Mucosa of descending colon (tissue), 3 donors: Measurements from ENCODE around the gene THBS4. TPM values are rescaled to one million over a fixed set of nuclear protein-coding genes. Genes with fewer than 3 reads are reported as not detected.

Experiments
- ATAC-seq: fragments of 200-7000 bp; cut with Tn5 transposase; one replicate; pipeline ENCODE4 v1.9.1; 2020; ENCODE audit warnings: mild to moderate bottlenecking, moderate library complexity
- DNase-seq, 3 donors: peaks; one replicate each; pipeline ENCODE4 v3.0.0-alpha.2; 2020
- H3K36me3 ChIP-seq: fragments of 200-600 bp; one replicate; pipeline ENCODE4 v1.8.0; 2021; ENCODE audit warnings: low read depth, mild to moderate bottlenecking
- H3K4me1 ChIP-seq: fragments of 200-600 bp; one replicate; pipeline ENCODE4 v1.8.0; 2021; ENCODE audit warnings: low read depth, mild to moderate bottlenecking
- H3K4me3 ChIP-seq: fragments of 200-600 bp; one replicate; pipeline ENCODE4 v1.8.0; 2021; ENCODE audit warnings: mild to moderate bottlenecking
- H3K9me3 ChIP-seq: fragments of 200-600 bp; one replicate; pipeline ENCODE4 v1.8.0; 2021; ENCODE audit warnings: mild to moderate bottlenecking
- intact Hi-C, 2 donors: fragments of 100-400 bp; cut with DNase I in 1 of 2; cut with micrococcal nuclease in 1 of 2; formaldehyde crosslinking; loops; one replicate each; pipeline versions ENCODE4 v1.11.0 to v1.11.1; 2022; cut with DNase I, micrococcal nuclease
- total RNA-seq, 3 donors: library from RNA; stranded (reverse); fragmentation: NEBNext Ultra II Directional in 2 of 3; extraction: Animal tissue kit (Norgen Biotek cat#: 25700) in 2 of 3; gene quantifications; one replicate each; pipeline versions ENCODE4 v1.2.1 to v1.2.4, GENCODE V29; 2021 to 2023
- TF ChIP-seq, protein P1 (sequence below): fragments of 200-600 bp; IDR thresholded peaks from one replicate; pipeline ENCODE4 v1.8.0; 2022; ENCODE audit warnings: antibody characterized with exemption, mild to moderate bottlenecking
- donor health status: DM: no; HTN: no; CAD: no; lungs with moderate emphysema.
- donor health status: DM: no; HTN: no; CAD: no.
- donor health status: DM: no; HTN: yes; CAD: no.

THBS4 gene
- total RNA-seq, 3 donors from 2014 or later: 0.84 to 26.2 (median 4.8) TPM

DNA sequence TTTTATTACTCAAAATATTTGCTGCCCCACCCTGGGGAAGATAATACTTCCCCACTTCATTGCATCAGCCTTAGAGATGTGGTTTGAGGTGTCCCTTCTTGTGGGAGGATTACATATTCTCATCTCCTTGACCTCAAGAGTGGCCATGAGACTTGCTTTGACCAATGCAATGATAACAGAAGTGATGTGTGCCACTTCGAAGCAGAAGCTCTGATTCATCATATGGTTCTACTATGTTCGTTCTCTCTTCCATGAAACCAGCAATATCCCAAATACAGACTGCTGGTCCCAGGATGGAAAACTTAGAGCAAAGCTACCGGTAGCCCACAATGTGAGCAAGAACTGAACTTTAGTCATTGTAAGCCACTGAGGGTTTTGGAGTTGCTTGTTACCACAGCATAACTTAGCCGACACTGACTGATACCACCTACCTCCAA, 92.0 kb downstream of the THBS4 start:
- no peak for DNase-seq
- Histone ChIP-seq H3K4me3 (no peak overlapping the region), H3K4me1 (no peaks in the 10 kb centered on the region), H3K36me3 (no peaks in the 10 kb centered on the region), H3K9me3 (no peaks in the 10 kb centered on the region)
- peak; percentile 36 for ATAC-seq
- TF ChIP-seq, protein P1, sequence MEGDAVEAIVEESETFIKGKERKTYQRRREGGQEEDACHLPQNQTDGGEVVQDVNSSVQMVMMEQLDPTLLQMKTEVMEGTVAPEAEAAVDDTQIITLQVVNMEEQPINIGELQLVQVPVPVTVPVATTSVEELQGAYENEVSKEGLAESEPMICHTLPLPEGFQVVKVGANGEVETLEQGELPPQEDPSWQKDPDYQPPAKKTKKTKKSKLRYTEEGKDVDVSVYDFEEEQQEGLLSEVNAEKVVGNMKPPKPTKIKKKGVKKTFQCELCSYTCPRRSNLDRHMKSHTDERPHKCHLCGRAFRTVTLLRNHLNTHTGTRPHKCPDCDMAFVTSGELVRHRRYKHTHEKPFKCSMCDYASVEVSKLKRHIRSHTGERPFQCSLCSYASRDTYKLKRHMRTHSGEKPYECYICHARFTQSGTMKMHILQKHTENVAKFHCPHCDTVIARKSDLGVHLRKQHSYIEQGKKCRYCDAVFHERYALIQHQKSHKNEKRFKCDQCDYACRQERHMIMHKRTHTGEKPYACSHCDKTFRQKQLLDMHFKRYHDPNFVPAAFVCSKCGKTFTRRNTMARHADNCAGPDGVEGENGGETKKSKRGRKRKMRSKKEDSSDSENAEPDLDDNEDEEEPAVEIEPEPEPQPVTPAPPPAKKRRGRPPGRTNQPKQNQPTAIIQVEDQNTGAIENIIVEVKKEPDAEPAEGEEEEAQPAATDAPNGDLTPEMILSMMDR: no peak
- intact Hi-C loops: no loop called here

- no peaks in the 10 kb centered on the region for H3K9me3 ChIP-seq
- H3K36me3 ChIP-seq: no peaks in the 10 kb centered on the region
- ATAC-seq (no peak), DNase-seq (no peak)
- H3K4me3 ChIP-seq: no peak overlapping the region
- intact Hi-C loops: no loop called here
- TF ChIP-seq, protein P1: no peak
- H3K4me1 ChIP-seq: no peaks in the 10 kb centered on the region
Measured at GRCh38 chr5:80128141-80128540, 93.0 kb downstream of the THBS4 start.

DNA sequence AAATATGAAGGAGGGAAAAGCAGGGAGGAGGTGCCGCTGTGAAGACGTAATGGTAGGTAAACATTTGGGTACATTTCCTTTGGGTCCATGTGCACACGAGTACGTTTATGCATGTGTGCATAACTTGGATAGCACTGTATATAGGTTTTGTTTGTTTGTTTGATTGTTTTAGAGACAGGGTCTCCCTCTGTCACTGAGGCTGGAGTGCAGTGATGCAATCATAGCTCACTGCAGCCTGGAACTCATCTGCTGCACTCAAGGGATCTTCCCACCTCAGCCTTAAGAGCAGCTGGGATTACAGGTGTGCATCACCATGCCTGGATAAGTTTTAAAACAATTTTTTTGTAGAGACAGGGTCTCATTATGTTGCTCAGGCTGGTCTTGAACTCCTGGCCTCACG, 94.0 kb downstream of the THBS4 start:
- TF ChIP-seq, protein P1: no peak
- intact Hi-C loops: no loop called here
- Histone ChIP-seq H3K9me3 (no peaks in the 10 kb centered on the region), H3K4me3 (no peak overlapping the region), H3K36me3 (no peaks in the 10 kb centered on the region), H3K4me1 (no peaks in the 10 kb centered on the region)
- ATAC-seq (no peak), DNase-seq (no peak)

Other genes starting within 250 kb of the THBS4 start
- gene MTX3, start 44.1 kb upstream of the THBS4 start, total RNA-seq: 10 to 100 TPM in 1 of 3 donors, 1 to 10 TPM in 2; 7.9 to 15.3 (median 8.8) TPM
- gene SERINC5, start 220.7 kb downstream of the THBS4 start, total RNA-seq: 100 to 1,000 TPM in 2 of 3 donors, 10 to 100 TPM in 1; 66.6 to 153 (median 126) TPM